T-helper 17 cell (primary cell): ENCODE measurements around the gene HNF4A. TPM values are rescaled to one million over a fixed set of nuclear protein-coding genes. Genes with fewer than 3 reads are reported as not detected.

ENCODE experiments used
- ATAC-seq: fragments of 150-1000 bp; cut with Tn5 transposase; 2 replicates; pipeline ENCODE4 v1.10.0; 2021; ENCODE audit warnings: mild to moderate bottlenecking, moderate library complexity
- DNase-seq, 3 donors: peaks; one replicate each; pipeline versions ENCODE4 v3.0.0 to v3.0.0-alpha.2; 2020 to 2021
- H3K9me3 ChIP-seq: one replicate; pipeline ENCODE4 v1.7.0; 2013; ENCODE audit warnings: low read length, mild to moderate bottlenecking; ENCODE audit not compliant: control insufficient read depth, poor library complexity, severe bottlenecking
- H3K27ac Mint-ChIP-seq: one replicate; pipeline ENCODE4 v1.8.0; 2022; ENCODE audit warnings: mild to moderate bottlenecking, moderate library complexity, mixed read lengths
- H3K27me3 Mint-ChIP-seq: one replicate; pipeline ENCODE4 v1.8.0; 2022; ENCODE audit warnings: mixed read lengths
- H3K36me3 Mint-ChIP-seq: one replicate; pipeline ENCODE4 v1.8.0; 2022; ENCODE audit warnings: low read depth, mixed read lengths
- H3K4me1 Mint-ChIP-seq: one replicate; pipeline ENCODE4 v1.8.0; 2022; ENCODE audit warnings: mild to moderate bottlenecking, mixed read lengths
- H3K4me3 Mint-ChIP-seq: one replicate; pipeline ENCODE4 v1.8.0; 2022; ENCODE audit warnings: mild to moderate bottlenecking, moderate library complexity, mixed read lengths
- total RNA-seq, 4 donors: library from RNA in 2 of 4; stranded (reverse) in 2 of 4; gene quantifications; one replicate each; pipeline ENCODE4 v1.2.3 and lab custom pipeline; 2022 to 2026

Gene HNF4A
- total RNA-seq, 2 donors from 2014 or later, result not detected

- Mint-ChIP-seq H3K4me1 (peaks cover 3% of the 10 kb centered on the region), H3K27ac (no peak overlapping the region), H3K27me3 (peaks cover 31% of the 10 kb centered on the region), H3K4me3 (no peak overlapping the region), H3K36me3 (peaks cover 3% of the 10 kb centered on the region)
- no peak for DNase-seq
- no peaks in the 10 kb centered on the region for H3K9me3 ChIP-seq
- no peak for ATAC-seq
Observed at GRCh38 chr20:44431502-44432234, 76.2 kb downstream of the HNF4A start.

GRCh38 chr20:44432618-44433577, 77.4 kb downstream of the HNF4A start:
- no peak overlapping the region for H3K27ac Mint-ChIP-seq
- no peak overlapping the region for H3K4me3 Mint-ChIP-seq
- no peaks in the 10 kb centered on the region for H3K9me3 ChIP-seq
- ATAC-seq, result no peak
- H3K36me3 Mint-ChIP-seq, result peaks cover 3% of the 10 kb centered on the region
- peaks cover 3% of the 10 kb centered on the region for H3K4me1 Mint-ChIP-seq
- no peak for DNase-seq
- peaks cover 31% of the 10 kb centered on the region for H3K27me3 Mint-ChIP-seq

DNA sequence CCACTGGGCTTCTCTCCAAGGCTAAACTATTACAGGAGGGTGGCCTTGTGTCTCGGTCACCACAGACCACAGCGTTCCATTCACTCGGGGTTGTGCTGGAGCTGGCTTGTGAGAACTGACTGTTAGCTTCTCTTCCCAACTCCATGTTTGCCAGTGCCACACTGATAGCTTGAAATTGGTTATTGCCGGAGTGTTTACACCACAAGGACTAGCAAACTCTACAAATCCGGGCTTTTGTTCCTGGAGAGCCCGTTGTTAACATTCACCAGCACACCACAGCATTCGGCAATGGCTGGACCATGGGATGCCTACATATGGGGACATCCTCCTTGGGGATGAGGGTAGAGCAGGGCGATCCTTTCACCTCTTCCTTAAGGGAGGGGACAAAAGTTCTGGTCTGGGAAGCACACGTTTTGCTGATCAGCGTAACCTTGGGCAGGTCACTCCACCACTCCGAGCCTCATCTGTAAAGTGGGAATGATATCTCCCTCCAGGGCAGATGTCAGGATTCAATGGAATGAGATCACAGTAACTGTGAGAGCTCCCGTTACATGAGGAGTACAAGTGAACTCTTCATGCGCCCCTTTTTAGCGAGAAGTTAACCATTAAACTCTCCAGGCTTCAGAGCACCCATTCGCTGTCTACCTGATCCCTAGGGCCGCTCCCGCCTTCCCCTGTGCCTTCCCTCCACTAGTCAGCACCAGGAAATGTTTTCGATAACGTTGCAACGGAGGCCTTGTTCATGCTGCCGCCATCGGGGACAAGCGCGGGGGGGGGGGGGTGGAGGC, 78.4 kb downstream of the HNF4A start:
- ATAC-seq (no peak), DNase-seq (no peak)
- Mint-ChIP-seq H3K4me1 (peaks cover 3% of the 10 kb centered on the region), H3K27me3 (peaks cover 35% of the 10 kb centered on the region), H3K4me3 (no peak overlapping the region), H3K36me3 (peaks cover 3% of the 10 kb centered on the region), H3K27ac (no peak overlapping the region)
- no peaks in the 10 kb centered on the region for H3K9me3 ChIP-seq

GRCh38 chr20:44435630-44436335, 80.3 kb downstream of the HNF4A start:
- Mint-ChIP-seq H3K27ac (no peak overlapping the region), H3K27me3 (peaks cover 42% of the 10 kb centered on the region), H3K36me3 (no peaks in the 10 kb centered on the region), H3K4me3 (no peak overlapping the region), H3K4me1 (peaks cover 3% of the 10 kb centered on the region)
- H3K9me3 ChIP-seq, result no peaks in the 10 kb centered on the region
- DNase-seq (no peak), ATAC-seq (peak; percentile 12)

DNA sequence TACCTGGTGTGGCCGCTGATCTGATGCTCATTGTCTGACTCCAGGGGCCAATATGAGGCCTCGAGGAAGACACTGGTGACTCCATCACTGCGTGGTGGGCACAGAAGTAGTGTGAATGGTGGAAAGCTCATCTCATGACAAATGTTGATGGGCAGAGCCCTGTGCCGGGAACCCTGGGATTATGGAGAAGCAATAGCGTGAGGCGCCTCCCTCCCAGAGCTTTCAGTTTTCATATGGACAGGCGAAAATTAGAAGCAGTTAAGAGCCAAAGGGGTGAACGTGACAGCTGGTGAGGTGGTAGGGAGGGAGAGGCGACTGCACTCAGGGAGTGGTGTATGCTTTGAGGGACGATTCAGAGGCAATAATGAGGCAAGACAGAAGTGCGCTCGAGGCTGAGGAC, 80.9 kb downstream of the HNF4A start:
- H3K36me3 Mint-ChIP-seq, result no peaks in the 10 kb centered on the region
- peaks cover 42% of the 10 kb centered on the region for H3K27me3 Mint-ChIP-seq
- H3K4me3 Mint-ChIP-seq, result no peak overlapping the region
- DNase-seq (no peak), ATAC-seq (no peak)
- H3K9me3 ChIP-seq, result no peaks in the 10 kb centered on the region
- H3K4me1 Mint-ChIP-seq, result peaks cover 3% of the 10 kb centered on the region
- no peak overlapping the region for H3K27ac Mint-ChIP-seq

DNA sequence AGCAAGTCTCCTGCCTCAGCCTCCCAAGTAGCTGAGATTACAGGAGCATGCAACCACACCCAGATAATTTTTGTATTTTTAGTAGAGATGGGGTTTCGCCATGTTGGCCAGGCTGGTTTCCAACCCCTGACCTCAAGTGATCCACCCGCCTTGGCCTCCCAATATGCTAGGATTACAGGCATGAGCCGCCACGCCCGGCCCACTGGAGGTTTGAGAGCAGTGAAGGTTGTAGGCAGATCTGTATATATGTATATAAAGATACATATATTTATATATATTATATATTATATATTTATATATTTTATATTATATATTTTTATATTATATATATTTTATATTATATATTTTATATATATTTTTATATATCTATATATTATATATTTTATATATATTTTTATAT, 82.0 kb downstream of the HNF4A start:
- peaks cover 3% of the 10 kb centered on the region for H3K4me1 Mint-ChIP-seq
- no peaks in the 10 kb centered on the region for H3K9me3 ChIP-seq
- no peak overlapping the region for H3K27ac Mint-ChIP-seq
- no peaks in the 10 kb centered on the region for H3K36me3 Mint-ChIP-seq
- ATAC-seq (no peak), DNase-seq (no peak)
- peaks cover 40% of the 10 kb centered on the region for H3K27me3 Mint-ChIP-seq
- H3K4me3 Mint-ChIP-seq, result no peak overlapping the region

DNA sequence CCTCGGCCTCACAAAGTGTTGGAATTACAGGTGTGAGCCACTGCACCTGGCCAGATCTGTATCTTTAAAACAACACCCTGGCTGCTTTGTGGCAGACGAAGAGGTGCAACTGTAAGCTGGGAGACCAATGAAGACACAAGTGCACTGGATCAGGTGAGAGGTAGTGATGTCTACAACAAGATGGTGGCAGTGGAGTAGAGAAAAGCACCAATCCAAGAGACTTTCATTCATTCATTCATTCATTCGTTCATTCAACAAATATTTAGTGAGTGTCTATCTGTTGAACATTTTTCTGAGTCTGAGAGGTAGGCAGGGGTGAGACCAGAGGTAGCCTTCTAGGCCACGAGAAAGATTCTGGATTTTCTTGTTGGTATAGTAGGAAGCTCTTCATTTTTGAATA, 83.3 kb downstream of the HNF4A start:
- DNase-seq (no peak), ATAC-seq (no peak)
- H3K9me3 ChIP-seq, result no peaks in the 10 kb centered on the region
- Mint-ChIP-seq H3K36me3 (no peaks in the 10 kb centered on the region), H3K27me3 (peaks cover 44% of the 10 kb centered on the region), H3K27ac (no peak overlapping the region), H3K4me1 (peaks cover 3% of the 10 kb centered on the region), H3K4me3 (no peak overlapping the region)

DNA sequence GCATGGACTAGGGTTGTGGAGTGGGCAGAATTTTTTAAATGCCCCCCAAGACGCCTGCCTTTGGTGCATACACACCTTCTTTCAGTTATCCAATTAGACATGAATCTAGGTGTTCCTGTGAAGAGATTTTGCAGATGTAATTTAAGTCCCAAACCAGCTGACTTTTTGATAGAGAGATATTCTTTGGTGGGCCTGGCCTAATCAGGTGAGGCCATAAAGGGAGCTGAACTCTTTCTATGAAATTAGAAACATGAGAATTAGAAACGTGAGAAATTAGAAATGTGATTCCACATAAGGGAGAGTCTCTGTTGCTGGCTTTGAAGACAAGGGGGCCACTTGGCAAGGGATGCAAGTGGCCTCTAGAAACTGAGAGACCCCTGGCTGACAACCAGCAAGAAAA, 83.8 kb downstream of the HNF4A start:
- ATAC-seq (no peak), DNase-seq (no peak)
- Mint-ChIP-seq H3K36me3 (no peaks in the 10 kb centered on the region), H3K4me1 (peaks cover 3% of the 10 kb centered on the region), H3K27me3 (peaks cover 44% of the 10 kb centered on the region), H3K27ac (no peak overlapping the region), H3K4me3 (no peak overlapping the region)
- H3K9me3 ChIP-seq, result no peaks in the 10 kb centered on the region

GRCh38 chr20:44442298-44443070, 87.0 kb downstream of the HNF4A start:
- no peaks in the 10 kb centered on the region for H3K4me1 Mint-ChIP-seq
- peaks cover 51% of the 10 kb centered on the region for H3K27me3 Mint-ChIP-seq
- H3K36me3 Mint-ChIP-seq, result no peaks in the 10 kb centered on the region
- no peak overlapping the region for H3K4me3 Mint-ChIP-seq
- no peak overlapping the region for H3K27ac Mint-ChIP-seq
- DNase-seq (no peak), ATAC-seq (no peak)
- no peaks in the 10 kb centered on the region for H3K9me3 ChIP-seq

DNA sequence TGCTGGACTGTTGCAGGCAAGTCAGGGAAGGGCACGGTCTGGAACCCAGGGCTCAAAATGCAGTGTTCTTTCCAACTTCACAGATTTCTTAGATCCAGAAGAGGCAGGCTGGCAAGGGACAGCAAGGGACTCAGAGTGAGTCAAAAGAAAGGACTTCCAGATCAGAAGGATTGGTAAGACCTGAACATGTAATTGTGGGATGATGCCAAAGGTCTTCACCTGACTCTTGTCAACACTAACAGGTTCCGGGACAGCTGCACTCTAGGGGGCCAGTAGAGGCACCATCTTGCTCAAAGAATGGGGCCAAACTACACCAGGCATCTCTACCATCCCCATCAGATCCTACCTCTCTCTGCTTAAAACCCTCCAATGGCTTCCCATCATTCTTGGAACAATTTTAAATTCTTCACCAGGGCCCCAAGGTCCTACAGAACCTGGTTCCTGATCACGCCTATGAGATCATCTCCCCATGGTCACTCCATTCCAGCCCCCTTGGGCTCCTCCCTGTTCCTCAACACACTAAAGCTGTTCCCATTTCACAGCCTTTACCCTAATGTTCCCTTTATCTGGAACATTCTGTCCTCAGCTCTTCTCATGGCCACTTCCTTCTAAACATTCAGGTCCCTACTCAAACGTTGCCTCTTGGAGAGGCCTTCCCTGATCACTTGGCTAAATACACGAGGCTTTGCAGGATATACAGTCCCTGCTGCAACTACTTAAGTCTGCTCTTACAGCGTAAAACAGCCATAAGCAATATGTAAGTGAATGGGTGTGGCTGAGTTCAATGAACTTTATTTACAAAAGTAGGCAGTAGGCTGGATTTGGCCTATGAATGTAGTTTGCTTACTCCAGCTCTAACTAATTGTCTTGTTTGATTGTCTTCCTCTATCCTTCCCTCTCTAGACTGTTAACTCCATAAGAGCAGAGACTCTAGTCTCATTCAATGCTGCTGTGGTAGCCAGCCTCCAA, 90.5 kb downstream of the HNF4A start:
- no peak for ATAC-seq
- Mint-ChIP-seq H3K4me3 (no peak overlapping the region), H3K27ac (no peak overlapping the region), H3K4me1 (no peaks in the 10 kb centered on the region), H3K36me3 (no peaks in the 10 kb centered on the region), H3K27me3 (peaks cover 50% of the 10 kb centered on the region)
- DNase-seq, result no peak
- H3K9me3 ChIP-seq, result no peaks in the 10 kb centered on the region

DNA sequence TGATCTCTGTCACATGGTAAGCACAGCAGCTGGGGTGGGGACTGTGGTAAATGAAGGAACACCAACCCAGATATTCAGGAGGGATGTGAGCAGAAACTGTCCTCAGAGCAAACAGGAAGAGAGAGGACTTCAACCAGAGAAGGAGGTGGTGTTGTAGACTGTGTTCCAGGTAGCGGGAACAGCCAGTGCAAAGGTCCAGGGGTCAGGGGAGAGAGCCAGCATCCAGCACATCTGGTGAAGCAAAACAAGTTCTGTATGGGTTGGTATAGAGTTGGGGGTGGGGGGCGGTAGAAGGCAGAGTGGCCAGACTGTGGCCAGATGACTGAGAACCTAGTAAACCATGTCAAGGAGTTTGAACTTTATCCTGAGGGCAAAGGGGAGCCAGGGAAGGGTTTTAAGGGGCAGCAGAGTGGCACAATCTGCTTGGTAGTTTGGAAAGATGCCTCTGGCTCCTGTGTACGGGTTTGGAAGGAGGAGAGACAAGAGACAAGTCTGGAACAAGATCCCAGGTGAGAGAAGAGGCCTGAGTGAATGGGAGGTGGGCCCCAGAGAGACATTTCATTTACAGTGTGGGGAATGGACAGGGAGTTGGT, 92.4 kb downstream of the HNF4A start:
- no peak for DNase-seq
- Mint-ChIP-seq H3K4me3 (no peak overlapping the region), H3K4me1 (no peaks in the 10 kb centered on the region), H3K36me3 (no peaks in the 10 kb centered on the region), H3K27ac (no peak overlapping the region), H3K27me3 (peaks cover 37% of the 10 kb centered on the region)
- ATAC-seq, result no peak
- H3K9me3 ChIP-seq, result no peaks in the 10 kb centered on the region
